Pancreas (tissue), 10 donors: ENCODE results near the gene RBPJ. TPM values are rescaled to one million over a fixed set of nuclear protein-coding genes. Genes with fewer than 3 reads are reported as not detected.

Experiments used
- ATAC-seq, 4 donors: fragments of 200-7000 bp; cut with Tn5 transposase; one replicate each; pipeline versions ENCODE4 v1.8.0 to v1.9.1; 2020; ENCODE audit warnings: mild to moderate bottlenecking in 4 of 4, moderate library complexity in 4 of 4
- DNase-seq, 6 donors: peaks; one replicate each; pipeline ENCODE4 v3.0.0-alpha.2; 2020
- FAIRE-seq: peaks from 2 replicates; lab custom pipeline; 2012; peaks lifted over from hg19 to GRCh38; lab: Jason Lieb, UNC
- H3K27ac ChIP-seq, 4 donors: fragments of 200-600 bp; sonication (generic); 1 replicate in 3 of 4; 2 replicates in 1 of 4; pipeline versions ENCODE4 v1.5.0 to v1.8.0; 2020
- H3K27me3 ChIP-seq, 4 donors: fragments of 200-600 bp; one replicate each; pipeline ENCODE4 v1.8.0; 2021
- H3K36me3 ChIP-seq, 3 donors: fragments of 200-600 bp; sonication (generic) in 1 of 3; one replicate each; pipeline versions ENCODE4 v1.5.0 to v1.8.0; 2020 to 2021
- H3K4me1 ChIP-seq, 3 donors: fragments of 200-600 bp; one replicate each; pipeline ENCODE4 v1.8.0; 2021
- H3K4me3 ChIP-seq, 4 donors: fragments of 200-600 bp; sonication (generic) in 2 of 4; one replicate each; pipeline versions ENCODE4 v1.5.0 to v1.8.0; 2020 to 2021
- H3K9me3 ChIP-seq, 4 donors: fragments of 200-600 bp; one replicate each; pipeline ENCODE4 v1.8.0; 2021
- CTCF ChIP-seq, 4 donors: fragments of 200-600 bp; sonication (generic) in 3 of 4; IDR thresholded peaks; one replicate each; pipeline versions ENCODE4 v1.5.0 to v1.8.0; 2021; ENCODE audit warnings: antibody characterized with exemption in 4 of 4
- WGBS, 2 donors: extraction: QIAGEN DNeasy Blood & Tissue Kit; methylation state at CpG; one replicate each; pipeline ENCODE4 v1.1.7; 2013; 5-methylcytosine and 5-hydroxymethylcytosine counted together
- intact Hi-C, 3 donors: fragments of 100-400 bp; cut with DNase I; formaldehyde crosslinking; loops; one replicate each; pipeline versions ENCODE4 v1.11.1 to v1.14.2; 2022
- polyA plus RNA-seq, 2 donors: library from polyadenylated mRNA; stranded (reverse); fragments of 200-250 nt; gene quantifications; one replicate each; pipeline ENCODE4 v1.2.3, GENCODE V29; 2013
- total RNA-seq, 6 donors: library from RNA; stranded (reverse); fragmentation: NEBNext Ultra II Directional in 4 of 6; extraction: Animal tissue kit (Norgen Biotek cat#: 25700) in 4 of 6; gene quantifications; one replicate each; pipeline versions ENCODE4 v1.2.1 to v1.2.4, GENCODE V29; 2021 to 2023
- donor health status: healthy with polysubstance abuse.
- donor health status: DM: no; HTN: no; CAD: no; lungs with moderate emphysema.
- donor health status: DM: no; HTN: no; CAD: no.
- donor health status: control.
- donor health status: control.
- donor health status: Bipolar disorder and iron deficiency.
- donor health status: DM: yes; HTN: yes; CAD: no.
- donor health status: DM: no; HTN: no; CAD: no.
- donor health status: DM: no; HTN: no; CAD: no.
- donor health status: DM: yes; HTN: yes; CAD: no.

Gene RBPJ
- total and polyA plus RNA-seq, 8 donors: 17.6 to 50.2 (median 24.0) TPM

DNA sequence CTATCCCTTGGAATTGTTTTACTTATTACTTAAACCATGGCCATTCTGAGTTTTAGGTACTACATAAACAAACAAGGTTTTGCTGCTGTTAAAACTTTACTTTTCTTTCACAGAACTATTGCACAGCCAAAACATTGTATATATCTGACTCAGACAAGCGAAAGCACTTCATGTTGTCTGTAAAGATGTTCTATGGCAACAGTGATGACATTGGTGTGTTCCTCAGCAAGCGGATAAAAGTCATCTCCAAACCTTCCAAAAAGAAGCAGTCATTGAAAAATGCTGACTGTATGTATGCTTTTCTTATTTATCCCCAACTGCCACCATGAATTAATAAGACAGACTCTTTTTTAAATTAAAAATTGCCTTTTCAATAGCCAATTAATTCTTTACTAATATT is 99.6 kb downstream of the RBPJ start:
- no peak overlapping the region for H3K4me3 ChIP-seq
- ATAC-seq: no peak
- intact Hi-C loops: no loop called here
- H3K27ac ChIP-seq: no peak overlapping the region
- H3K36me3 ChIP-seq: peaks cover 0 to 7% (median 0%) of the 10 kb centered on the region in 3 donors
- WGBS, 2 donors: 97 to 98% methylated on average over 2 of the region's 2 CpGs
- no peaks in the 10 kb centered on the region for H3K27me3 ChIP-seq
- TF ChIP-seq CTCF (IDR thresholded peaks at IDR 0.05): no peak
- H3K4me1 ChIP-seq: peaks cover 14 to 33% (median 30%) of the 10 kb centered on the region in 3 donors
- H3K9me3 ChIP-seq: no peaks in the 10 kb centered on the region
- FAIRE-seq: no peak
- no peak for DNase-seq

DNA sequence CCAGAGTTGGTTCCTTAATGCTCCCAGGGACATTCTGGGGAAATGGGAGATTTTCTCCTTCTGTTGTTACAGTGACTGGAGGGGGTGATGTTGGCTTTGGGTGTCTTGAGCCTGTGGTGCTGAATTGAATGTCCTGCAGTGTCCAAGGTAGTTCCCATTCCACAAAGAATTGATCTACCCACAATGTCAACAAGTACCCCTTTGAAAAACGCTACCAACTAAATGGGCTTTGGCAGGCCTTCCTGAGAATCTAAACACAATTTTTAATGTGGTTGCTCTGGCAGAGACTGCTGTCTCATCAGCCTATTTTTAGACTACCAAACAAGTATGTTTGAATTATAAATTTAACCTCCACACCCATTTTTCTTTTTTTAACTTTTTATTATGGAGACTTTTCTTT is 100.1 kb downstream of the RBPJ start:
- intact Hi-C loops: no loop called here
- H3K36me3 ChIP-seq: peaks cover 0 to 7% (median 0%) of the 10 kb centered on the region in 3 donors
- no peak overlapping the region for H3K4me3 ChIP-seq
- no peak overlapping the region for H3K27ac ChIP-seq
- FAIRE-seq (no peak), DNase-seq (no peak), ATAC-seq (peak in 2 of 4 donors; percentile 23 to 27)
- H3K4me1 ChIP-seq: peaks cover 14 to 37% (median 34%) of the 10 kb centered on the region in 3 donors
- H3K9me3 ChIP-seq: no peaks in the 10 kb centered on the region
- 8 to 9% methylated on average over 1 of the region's 1 CpG for WGBS, 2 donors
- TF ChIP-seq CTCF (IDR thresholded peaks at IDR 0.05): no peak
- H3K27me3 ChIP-seq: no peaks in the 10 kb centered on the region

- intact Hi-C loops: no loop called here
- DNase-seq (no peak), FAIRE-seq (peak; percentile 86), ATAC-seq (peak; percentile 38 to 81 (median 67))
- peak overlapping the region in 1 of 4 donors; percentile 14 for H3K27ac ChIP-seq
- no peak overlapping the region for H3K4me3 ChIP-seq
- no peaks in the 10 kb centered on the region for H3K36me3 ChIP-seq
- H3K4me1 ChIP-seq: peaks cover 18 to 66% (median 36%) of the 10 kb centered on the region in 3 donors
- no peak for TF ChIP-seq CTCF (IDR thresholded peaks at IDR 0.05)
- no peaks in the 10 kb centered on the region for H3K9me3 ChIP-seq
- no peaks in the 10 kb centered on the region for H3K27me3 ChIP-seq
- 9 to 18% methylated on average over 2 of the region's 2 CpGs for whole genome bisulfite sequencing, 2 donors
These were observed 103.3 kb downstream of the RBPJ start for GRCh38 chr4:26424153-26424552.

- ATAC-seq: no peak
- H3K27ac ChIP-seq: peak overlapping the region in 1 of 4 donors; percentile 14
These were observed 104.0 kb downstream of the RBPJ start for GRCh38 chr4:26424838-26425237.

More at GRCh38 chr4:26424838-26425237, 104.0 kb downstream of the RBPJ start:
- DNase-seq (no peak), FAIRE-seq (no peak)
- no peaks in the 10 kb centered on the region for H3K9me3 ChIP-seq
- 89 to 93% methylated on average over 3 of the region's 3 CpGs for WGBS, 2 donors
- intact Hi-C loops: no loop called here
- no peaks in the 10 kb centered on the region for H3K27me3 ChIP-seq
- TF ChIP-seq CTCF (IDR thresholded peaks at IDR 0.05): no peak
- no peak overlapping the region for H3K4me3 ChIP-seq
- H3K4me1 ChIP-seq: peaks cover 20 to 73% (median 42%) of the 10 kb centered on the region in 3 donors
- H3K36me3 ChIP-seq: no peaks in the 10 kb centered on the region
